Suppressor macrophage treated with lipopolysaccharide for 4 hours (primary cell): ENCODE measurements around the gene TLCD1.

Experiments used
- DNase-seq: peaks from one replicate; pipeline ENCODE4 v3.0.0-alpha.2; 2020

TLCD1 gene

DNA sequence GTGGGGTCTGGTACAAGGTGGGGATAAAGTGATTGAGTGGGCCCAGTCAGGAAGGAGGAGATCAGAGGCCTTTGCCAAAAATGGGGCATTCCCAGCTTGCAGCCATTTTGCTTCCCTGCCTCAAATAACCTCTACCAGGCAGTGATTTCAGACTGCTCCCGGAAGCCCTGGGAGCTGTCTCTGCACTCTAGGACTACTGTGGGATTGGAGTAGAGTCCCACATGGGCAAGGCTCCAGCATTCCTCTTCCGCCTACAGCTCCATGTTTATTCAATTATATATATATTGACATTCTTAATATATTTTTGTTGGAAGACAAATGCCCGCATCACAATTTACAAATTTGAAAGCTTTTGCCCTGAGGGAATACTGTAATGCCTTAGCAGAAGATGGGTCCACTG, 50.5 kb downstream of the TLCD1 start:
- no peak for DNase-seq
